GM12874 (cell line): ENCODE measurements around the gene TMEM151B.

Experiments used
- TF ChIP-seq, protein P1 (sequence below): IDR thresholded peaks from 2 replicates; pipeline ENCODE4 v1.5.1; 2011; ENCODE audit warnings: low read depth, mild to moderate bottlenecking, control low read depth, low read length, moderate library complexity; ENCODE audit not compliant: insufficient read depth

TMEM151B gene

DNA sequence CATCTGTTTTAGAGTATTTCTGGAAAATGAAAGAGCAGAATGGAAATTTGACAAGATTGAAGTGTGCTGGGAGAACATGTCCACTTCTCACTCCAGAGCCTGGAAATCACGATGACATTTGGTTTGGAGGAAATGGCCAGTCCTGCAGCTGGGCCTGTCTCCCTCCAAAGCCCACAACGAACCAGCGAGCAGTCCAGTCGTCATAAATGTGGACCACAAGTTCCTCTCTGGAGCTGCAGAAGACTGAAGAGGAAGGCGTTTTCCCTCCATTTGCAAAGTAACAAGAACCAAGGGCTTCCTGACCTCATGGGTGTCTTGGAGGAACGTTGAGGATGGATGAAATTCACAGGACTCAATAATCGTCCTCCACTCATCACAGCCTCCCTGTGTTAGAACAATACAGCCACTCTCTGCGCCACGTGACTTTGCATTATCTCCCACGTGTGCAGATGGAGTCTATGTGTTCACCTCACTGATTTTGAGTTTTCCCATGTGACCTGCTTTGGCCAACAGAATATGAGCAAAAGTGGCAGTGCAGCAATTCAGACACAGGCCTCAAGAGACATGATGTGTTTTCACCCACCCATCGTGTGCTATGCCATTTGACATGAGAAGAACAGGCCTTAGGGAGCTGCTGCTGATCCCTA lies 63.1 kb downstream of the TMEM151B start:
- TF ChIP-seq, protein P1, sequence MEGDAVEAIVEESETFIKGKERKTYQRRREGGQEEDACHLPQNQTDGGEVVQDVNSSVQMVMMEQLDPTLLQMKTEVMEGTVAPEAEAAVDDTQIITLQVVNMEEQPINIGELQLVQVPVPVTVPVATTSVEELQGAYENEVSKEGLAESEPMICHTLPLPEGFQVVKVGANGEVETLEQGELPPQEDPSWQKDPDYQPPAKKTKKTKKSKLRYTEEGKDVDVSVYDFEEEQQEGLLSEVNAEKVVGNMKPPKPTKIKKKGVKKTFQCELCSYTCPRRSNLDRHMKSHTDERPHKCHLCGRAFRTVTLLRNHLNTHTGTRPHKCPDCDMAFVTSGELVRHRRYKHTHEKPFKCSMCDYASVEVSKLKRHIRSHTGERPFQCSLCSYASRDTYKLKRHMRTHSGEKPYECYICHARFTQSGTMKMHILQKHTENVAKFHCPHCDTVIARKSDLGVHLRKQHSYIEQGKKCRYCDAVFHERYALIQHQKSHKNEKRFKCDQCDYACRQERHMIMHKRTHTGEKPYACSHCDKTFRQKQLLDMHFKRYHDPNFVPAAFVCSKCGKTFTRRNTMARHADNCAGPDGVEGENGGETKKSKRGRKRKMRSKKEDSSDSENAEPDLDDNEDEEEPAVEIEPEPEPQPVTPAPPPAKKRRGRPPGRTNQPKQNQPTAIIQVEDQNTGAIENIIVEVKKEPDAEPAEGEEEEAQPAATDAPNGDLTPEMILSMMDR = no peak

DNA sequence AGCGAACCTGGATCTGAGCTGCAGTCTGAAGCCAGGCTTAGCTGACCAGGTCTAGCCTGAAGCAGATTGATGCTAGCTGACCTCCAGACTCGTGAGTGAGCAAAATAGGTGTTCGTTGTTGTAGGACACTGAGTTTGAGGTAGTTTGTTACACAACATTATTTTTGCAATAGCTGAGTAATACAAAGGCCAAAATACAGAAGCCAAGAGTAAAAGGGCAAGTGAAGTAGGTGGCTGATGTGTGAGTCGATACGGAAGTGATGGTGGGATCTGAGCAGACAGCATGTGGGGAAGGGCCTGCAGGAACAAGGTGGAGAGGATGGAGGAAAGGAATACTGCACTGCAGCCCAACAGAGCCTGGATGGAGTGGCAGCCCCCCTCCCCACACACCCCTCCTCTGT lies 63.7 kb downstream of the TMEM151B start:
- TF ChIP-seq, protein P1 = no peak

DNA sequence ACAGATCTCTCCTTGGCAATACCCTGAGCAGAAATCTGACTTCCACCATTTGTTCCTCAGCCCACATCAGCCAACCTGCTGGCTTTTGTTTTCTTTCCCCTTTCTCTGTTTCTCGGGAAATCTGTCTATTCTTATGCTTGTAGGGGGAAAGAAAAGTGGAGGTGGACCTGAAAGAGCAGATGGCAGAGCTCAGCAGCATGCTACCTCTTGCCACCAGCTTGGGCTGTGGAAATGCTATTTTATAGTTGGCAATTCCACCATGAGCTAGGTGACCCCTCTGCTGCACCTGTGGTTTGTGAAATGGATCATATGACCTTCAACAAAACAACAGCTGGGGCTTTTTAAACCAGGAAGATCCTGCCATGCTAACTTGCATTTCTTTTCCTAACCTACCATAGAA lies 65.4 kb downstream of the TMEM151B start:
- TF ChIP-seq, protein P1 = no peak

DNA sequence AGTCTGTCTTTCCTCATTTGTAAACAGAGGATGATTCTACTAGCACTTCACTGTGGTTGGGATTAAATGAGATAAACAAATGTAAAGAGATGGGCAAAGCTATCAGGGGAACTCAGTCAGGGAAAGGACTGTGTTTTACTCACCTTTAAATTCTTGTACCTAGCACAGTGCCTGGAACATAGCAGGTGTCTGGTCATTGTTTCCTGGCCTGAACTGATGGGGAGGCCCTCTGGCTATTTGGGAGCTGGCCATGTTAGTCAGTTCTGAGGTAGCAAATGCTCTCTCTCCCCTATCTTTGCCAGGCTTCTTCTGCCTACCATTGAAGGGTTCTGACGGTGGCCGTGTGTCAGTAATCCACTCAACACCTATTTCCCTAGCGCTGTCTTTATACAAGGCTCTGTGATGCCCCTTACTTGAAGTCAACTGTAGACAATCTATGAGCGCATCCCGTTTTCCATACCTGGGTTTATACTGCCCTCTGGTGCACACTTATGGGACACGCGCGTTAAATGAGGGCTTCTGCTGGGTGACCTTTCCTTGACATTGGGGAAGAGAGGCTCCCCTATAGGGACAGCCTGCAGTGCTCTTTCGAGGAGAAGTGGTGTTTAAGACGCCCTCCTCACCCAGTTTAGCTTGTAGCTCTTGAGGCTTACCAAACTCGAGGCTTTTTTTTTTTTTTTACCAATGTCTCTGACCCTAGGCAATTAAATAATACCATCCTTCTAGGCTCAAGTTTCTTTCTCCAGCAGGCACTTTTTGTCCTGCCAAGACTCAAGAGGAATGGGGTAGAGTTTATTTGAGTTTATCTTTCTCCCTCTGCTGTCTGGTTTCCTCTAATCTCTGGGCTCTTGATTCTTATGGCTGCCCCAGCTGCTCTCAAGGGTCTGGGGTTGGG lies 68.2 kb downstream of the TMEM151B start:
- TF ChIP-seq, protein P1 = peak; percentile 66

DNA sequence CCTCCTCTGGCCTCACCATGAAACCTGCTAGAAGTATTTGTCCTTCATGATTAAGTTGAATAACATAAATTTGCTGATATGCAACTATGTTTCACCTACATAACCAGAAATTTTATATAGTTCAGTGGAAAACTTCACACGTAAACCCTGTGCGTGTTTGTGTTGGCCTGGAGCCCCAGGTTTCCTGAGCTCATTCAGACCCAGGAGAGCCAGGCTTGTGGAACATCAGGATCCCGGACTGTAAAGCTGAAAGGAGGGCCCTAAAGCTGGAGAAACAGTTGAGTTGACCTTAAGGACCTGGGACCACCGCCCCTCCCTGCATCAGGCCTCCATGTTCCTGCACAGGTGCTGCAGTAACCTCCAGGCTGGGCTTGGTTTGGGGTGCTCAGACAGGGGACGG lies 69.1 kb downstream of the TMEM151B start:
- TF ChIP-seq, protein P1 = no peak

DNA sequence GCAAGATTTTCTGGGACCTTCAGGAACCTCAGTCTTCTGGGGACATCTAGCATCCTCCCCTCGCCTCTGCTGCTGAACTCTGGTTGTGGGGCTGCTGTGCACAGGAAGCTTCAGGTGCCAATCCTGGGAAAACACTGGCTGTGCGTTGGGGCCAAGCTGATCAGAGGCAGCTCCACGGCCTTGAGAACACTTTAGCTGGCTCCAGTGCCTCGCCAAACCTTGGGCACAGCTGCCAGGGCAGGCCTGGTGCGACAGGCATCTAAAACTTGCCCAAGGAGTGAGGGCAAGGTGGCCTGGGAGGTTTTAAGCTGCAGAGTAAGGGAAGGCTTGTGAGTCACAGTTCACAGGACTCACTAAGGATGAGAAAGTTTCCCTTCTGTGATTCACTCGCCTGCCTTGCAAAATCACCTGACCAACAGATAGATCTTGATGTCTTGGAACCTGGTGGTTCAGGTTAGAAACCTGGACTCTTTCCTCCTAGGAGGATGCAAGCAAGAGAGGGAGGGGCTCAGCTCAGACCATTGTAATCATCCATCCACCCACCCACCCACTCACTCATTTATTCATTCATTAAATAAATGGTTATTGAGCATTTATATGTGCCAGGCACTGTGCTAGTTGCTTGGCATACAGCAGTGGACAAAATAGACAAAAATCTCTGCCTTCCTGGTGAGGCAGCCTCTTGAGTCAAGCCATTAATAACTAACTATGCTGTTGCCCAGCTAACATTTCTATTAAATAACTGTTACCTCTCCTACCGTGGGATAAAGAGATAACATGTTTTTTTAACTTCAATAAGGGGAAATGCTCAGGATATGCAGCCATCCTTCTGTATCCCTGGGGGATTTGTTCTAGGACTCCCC lies 69.7 kb downstream of the TMEM151B start:
- TF ChIP-seq, protein P1 = no peak
